ENCODE data around the gene TNKS2.

Gene TNKS2

GRCh38 chr10:91908337-91909116 is 110.3 kb downstream of the TNKS2 start:
- DNase-seq (ENCODE audit: low read depth in 1 of 2, low spot score in 1 of 2), result peak; percentile 53 to 55

DNA sequence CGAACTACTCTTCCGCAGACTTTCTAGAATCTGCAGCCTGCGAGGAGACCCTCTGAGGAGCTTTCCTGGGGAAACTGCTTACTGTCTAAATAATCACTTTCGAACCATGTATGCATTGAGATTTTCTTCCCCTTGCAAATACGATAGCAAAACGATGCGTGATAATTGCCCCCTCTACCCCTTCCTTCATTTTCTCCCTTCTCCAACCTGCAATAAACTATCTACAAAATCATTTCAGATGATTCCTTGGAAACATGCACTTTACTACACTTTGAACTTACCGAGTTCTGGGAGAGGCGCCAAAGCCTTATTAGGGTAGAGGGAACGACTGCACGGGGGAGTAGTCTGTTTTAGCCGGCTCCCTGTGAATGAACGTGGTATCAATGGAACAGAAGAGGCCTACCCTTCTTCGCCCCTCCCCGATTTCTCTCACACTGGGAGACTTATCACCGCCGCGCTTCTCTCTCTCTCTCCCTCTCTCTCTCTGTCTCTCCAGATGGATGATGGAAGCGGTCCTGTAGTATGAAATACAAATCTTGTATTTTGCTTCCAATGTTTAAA is 111.0 kb downstream of the TNKS2 start, which contains the start of gene FGFBP3:
Gene FGFBP3 (minus strand): TSS at position 370 of the 561 bp plus-strand sequence. CDS start 517 bp downstream, outside the sequence.
- DNase-seq (ENCODE audit: low read depth in 1 of 2, low spot score in 1 of 2), result no peak

DNA sequence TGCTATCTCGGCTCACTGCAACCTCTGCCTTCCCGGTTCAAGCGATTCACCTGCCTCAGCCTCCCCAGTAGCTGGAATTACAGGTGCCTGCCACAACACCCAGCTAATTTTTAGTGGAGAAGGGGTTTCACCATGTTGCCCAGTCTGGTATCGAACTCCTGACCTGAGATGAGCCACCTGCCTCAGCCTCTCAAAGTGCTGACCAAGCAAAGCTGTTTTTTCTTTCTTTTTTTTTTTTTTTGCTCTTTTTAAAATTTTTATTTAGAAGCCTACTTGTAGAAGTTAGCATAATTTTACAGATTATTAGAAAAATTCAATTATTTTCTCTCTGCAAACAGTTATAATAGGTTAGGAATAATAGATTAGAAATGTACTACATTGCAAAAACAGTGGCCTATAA is 112.2 kb downstream of the TNKS2 start:
- DNase-seq (ENCODE audit: low read depth in 1 of 2, low spot score in 1 of 2), result no peak

Measured in activated CD4-positive, alpha-beta T cell treated with anti-CD3 and anti-CD28 coated beads, Interleukin-2, amount 50 U/mL, for 24 hours (primary cell).